ENCODE data around the gene SSH2. TPM values are rescaled to one million over a fixed set of nuclear protein-coding genes. Genes with fewer than 3 reads are reported as not detected.
"Not testable (repeated sequence)": the region's sequence is repeated elsewhere in the genome, so short reads cannot be mapped to it uniquely, and the experiment has no call there.

SSH2 gene
- total RNA-seq, 2 experiments from 2014 or later, result 37.5 to 43.5 TPM

DNA sequence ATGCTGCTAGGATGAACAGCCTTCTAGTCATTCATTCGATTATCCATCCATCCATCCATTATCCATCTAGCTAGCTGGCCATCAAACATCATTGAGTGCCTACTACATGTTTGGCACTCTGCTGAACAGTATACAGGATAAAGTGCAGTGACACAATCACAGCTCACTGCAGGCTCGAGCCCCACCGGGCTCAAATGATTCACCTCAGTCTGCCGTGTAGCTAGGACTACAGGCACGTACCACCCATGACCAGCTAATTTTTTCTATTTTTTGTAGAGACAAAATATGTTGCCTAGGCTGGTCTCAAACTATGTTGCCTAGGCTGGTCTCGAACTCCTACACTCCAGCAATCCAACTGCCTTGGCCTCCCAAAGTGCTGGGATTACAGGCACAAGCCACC, 50.0 kb downstream of the SSH2 start:
- TF ChIP-seq, protein P1, sequence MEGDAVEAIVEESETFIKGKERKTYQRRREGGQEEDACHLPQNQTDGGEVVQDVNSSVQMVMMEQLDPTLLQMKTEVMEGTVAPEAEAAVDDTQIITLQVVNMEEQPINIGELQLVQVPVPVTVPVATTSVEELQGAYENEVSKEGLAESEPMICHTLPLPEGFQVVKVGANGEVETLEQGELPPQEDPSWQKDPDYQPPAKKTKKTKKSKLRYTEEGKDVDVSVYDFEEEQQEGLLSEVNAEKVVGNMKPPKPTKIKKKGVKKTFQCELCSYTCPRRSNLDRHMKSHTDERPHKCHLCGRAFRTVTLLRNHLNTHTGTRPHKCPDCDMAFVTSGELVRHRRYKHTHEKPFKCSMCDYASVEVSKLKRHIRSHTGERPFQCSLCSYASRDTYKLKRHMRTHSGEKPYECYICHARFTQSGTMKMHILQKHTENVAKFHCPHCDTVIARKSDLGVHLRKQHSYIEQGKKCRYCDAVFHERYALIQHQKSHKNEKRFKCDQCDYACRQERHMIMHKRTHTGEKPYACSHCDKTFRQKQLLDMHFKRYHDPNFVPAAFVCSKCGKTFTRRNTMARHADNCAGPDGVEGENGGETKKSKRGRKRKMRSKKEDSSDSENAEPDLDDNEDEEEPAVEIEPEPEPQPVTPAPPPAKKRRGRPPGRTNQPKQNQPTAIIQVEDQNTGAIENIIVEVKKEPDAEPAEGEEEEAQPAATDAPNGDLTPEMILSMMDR (IDR thresholded peaks at IDR 0.05), result no peak
- Mint-ChIP-seq H3K36me3 (ENCODE audit: low read depth) (peaks cover 3% of the 10 kb centered on the region), H3K27me3 (no peaks in the 10 kb centered on the region), H3K9me3 (no peaks in the 10 kb centered on the region), H3K4me3 (no peak overlapping the region), H3K4me1 (ENCODE audit: low read depth) (peaks cover 23% of the 10 kb centered on the region), H3K27ac (no peak overlapping the region)
- POLR2A ChIA-PET, result no interaction called here
- no peak for DNase-seq
- intact Hi-C loops (cut with micrococcal nuclease), result no loop called here
- ATAC-seq, result no peak
- CTCF ChIA-PET, result interaction anchor here (1.2 kb wide), 1 partner anchor 30 kb away, joined by 3 read pairs; no protein-coding TSS in a partner anchor

DNA sequence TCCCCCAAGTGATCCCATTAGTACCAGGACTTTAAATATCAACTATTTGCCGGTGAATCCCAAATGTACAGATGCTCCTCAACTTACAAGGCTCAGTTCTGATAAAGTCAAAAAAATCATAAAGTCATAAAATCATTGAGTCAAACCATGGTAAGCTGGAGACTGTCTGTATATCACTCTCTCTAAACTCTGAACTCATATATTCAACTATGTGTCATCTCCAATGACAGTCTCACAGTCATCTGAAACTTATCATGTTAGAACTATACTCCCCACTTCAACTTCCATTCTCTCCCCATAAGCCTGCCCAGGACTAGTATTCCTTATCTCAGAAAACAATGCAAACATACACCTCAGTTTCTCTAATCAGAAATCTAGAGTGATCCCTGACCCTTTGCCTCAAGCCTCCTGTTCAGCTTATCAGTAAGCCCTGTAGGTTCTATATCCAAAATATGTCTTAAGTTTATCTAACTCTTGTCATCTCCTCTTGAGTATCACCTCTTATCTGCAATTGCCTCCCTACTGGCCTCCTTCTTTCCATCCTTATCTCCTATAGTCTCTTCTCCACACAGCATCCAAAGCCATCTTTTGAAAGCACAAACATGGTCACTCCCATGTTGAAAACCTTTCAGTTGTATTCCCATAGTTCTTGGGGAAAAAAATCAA, 55.0 kb downstream of the SSH2 start:
- Mint-ChIP-seq H3K4me1 (ENCODE audit: low read depth) (peaks cover 18% of the 10 kb centered on the region), H3K27ac (no peak overlapping the region), H3K9me3 (no peaks in the 10 kb centered on the region), H3K27me3 (no peaks in the 10 kb centered on the region), H3K36me3 (ENCODE audit: low read depth) (peaks cover 3% of the 10 kb centered on the region), H3K4me3 (no peak overlapping the region)
- intact Hi-C loops (cut with micrococcal nuclease), result no loop called here
- no peak for ATAC-seq
- no peak for DNase-seq
- TF ChIP-seq, protein P1 (IDR thresholded peaks at IDR 0.05), result no peak
- ChIA-PET CTCF (interaction anchor here (4.3 kb wide), 1 partner anchor 56 kb away, joined by 23 read pairs; no protein-coding TSS in a partner anchor), POLR2A (interaction anchor here (1.3 kb wide), 1 partner anchor 66 kb away, joined by 3 read pairs; no protein-coding TSS in a partner anchor)

DNA sequence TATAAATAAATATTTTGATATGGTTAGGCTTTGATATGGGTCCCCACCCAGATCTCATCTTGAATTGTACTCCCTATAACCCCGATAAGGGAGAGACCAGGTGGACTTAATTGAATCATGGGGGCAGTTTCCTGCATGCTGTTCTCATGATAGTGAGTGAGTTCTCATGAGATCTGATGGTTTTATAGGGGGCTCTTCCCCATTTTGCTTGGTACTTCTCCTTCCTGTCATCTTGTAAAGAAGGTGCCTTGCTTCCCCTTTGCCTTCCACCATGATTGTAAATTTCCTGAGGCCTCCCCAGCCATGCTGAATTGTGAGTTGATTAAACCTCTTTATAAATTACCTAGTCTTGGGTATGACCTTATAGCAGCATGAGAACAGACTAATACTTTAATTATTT, 55.7 kb downstream of the SSH2 start:
- peaks cover 18% of the 10 kb centered on the region for H3K4me1 Mint-ChIP-seq (ENCODE audit: low read depth)
- H3K36me3 Mint-ChIP-seq (ENCODE audit: low read depth); ATAC-seq; H3K27ac Mint-ChIP-seq; H3K27me3 Mint-ChIP-seq; H3K4me3 Mint-ChIP-seq; H3K9me3 Mint-ChIP-seq; DNase-seq; intact Hi-C loops (cut with micrococcal nuclease): not testable (repeated sequence)
- CTCF ChIA-PET, result interaction anchor here (1.1 to 4.3 kb wide), 2 partner anchors 57 to 113 kb away, joined by 4 to 23 read pairs; no protein-coding TSS in a partner anchor
- POLR2A ChIA-PET, result interaction anchor here (1.3 kb wide), 1 partner anchor 65 kb away, joined by 3 read pairs; no protein-coding TSS in a partner anchor

DNA sequence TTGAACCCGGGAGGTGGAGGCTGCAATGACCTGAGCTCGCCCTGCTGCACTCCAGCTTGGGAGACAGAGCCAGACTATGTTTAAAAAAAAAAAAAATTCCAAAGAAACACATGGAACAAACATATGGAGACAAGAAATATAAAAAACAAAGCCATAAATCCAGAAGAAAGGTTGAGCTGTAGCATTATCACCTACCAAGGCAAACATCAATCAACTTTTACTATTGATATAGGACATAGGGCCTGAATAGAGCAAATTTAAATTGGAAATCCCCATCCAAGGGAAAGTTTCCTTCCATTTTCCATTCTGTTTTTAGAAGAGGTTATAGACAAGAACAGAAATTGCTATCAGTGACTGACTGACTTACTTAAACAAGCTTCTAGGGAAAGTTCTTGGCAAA, 56.6 kb downstream of the SSH2 start:
- CTCF ChIA-PET, result interaction anchor here (1.1 to 4.3 kb wide), 3 partner anchors 58 to 148 kb away, joined by 3 to 23 read pairs (median 4); no protein-coding TSS in a partner anchor
- POLR2A ChIA-PET, result no interaction called here

DNA sequence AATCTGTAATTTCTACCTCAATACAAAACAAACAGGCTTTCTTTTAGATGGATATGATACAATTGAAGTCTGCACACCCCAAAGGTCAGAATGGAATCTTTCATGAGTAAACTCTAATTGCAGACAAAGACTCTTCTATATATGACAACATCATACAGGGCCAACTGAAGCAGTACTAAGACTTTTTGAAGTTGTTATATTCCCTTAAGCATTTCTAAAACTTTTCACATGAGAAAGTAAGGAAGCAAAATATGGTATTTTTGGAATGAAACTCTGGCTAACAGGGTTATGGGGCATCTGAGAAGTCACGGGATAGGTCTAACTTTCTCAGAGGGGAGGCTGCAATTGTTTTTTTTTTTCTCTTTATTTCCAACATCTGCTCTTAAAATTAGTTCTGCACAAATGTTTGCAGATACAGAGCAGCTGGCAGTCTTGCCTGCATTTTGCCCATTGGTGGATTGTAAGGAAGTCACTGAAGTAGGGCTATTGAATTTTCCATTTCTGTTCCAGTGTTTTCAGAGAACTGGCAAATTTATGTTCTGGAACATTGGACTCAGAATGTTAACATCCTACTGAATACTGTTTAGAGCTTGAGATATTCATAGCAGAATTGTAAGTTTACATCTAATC, 59.1 kb downstream of the SSH2 start:
- no peak for ATAC-seq
- Mint-ChIP-seq H3K4me1 (ENCODE audit: low read depth) (peaks cover 26% of the 10 kb centered on the region), H3K4me3 (no peak overlapping the region), H3K27me3 (no peaks in the 10 kb centered on the region), H3K9me3 (no peaks in the 10 kb centered on the region), H3K36me3 (ENCODE audit: low read depth) (no peaks in the 10 kb centered on the region), H3K27ac (no peak overlapping the region)
- ChIA-PET POLR2A (no interaction called here), CTCF (interaction anchor here (4.3 kb wide), 1 partner anchor 60 kb away, joined by 23 read pairs; no protein-coding TSS in a partner anchor)
- TF ChIP-seq, protein P1 (IDR thresholded peaks at IDR 0.05), result no peak
- DNase-seq, result no peak
- intact Hi-C loops (cut with micrococcal nuclease), result no loop called here

More for the DNA sequence above, 56.6 kb downstream of the SSH2 start:
- DNase-seq (no peak), ATAC-seq (no peak)
- TF ChIP-seq, protein P1 (IDR thresholded peaks at IDR 0.05), result no peak
- H3K27me3 Mint-ChIP-seq, result no peaks in the 10 kb centered on the region
- no peak overlapping the region for H3K27ac Mint-ChIP-seq
- no peaks in the 10 kb centered on the region for H3K9me3 Mint-ChIP-seq
- no peak overlapping the region for H3K4me3 Mint-ChIP-seq
- peaks cover 18% of the 10 kb centered on the region for H3K4me1 Mint-ChIP-seq (ENCODE audit: low read depth)
- intact Hi-C loops (cut with micrococcal nuclease), result no loop called here
- H3K36me3 Mint-ChIP-seq (ENCODE audit: low read depth), result peaks cover 3% of the 10 kb centered on the region
